ENCODE measurements around the gene IGF2BP2.

- no peak for TF ChIP-seq POU6F1 (CRISPR knock-in tag; IDR thresholded peaks at IDR 0.05; ENCODE audit: borderline replicate concordance, low read depth)
- no peak for TF ChIP-seq CREB5 (CRISPR knock-in tag; IDR thresholded peaks at IDR 0.05; ENCODE audit: low read depth)
- TF ChIP-seq ZNF8 (CRISPR knock-in tag; IDR thresholded peaks at IDR 0.05): no peak
- no peak for TF ChIP-seq ZNF70 (CRISPR knock-in tag; IDR thresholded peaks at IDR 0.05)
- no peak for TF ChIP-seq CSDC2 (CRISPR knock-in tag; IDR thresholded peaks at IDR 0.05)
- no peak for TF ChIP-seq TSHZ2 (CRISPR knock-in tag; IDR thresholded peaks at IDR 0.05)
- no peak for TF ChIP-seq ESRRG (CRISPR knock-in tag; IDR thresholded peaks at IDR 0.05)
- no peak for TF ChIP-seq PATZ1 (CRISPR knock-in tag; IDR thresholded peaks at IDR 0.05; ENCODE audit: borderline replicate concordance)
- TF ChIP-seq TCF4 (CRISPR knock-in tag; IDR thresholded peaks at IDR 0.05; ENCODE audit: borderline replicate concordance): no peak
Observed at GRCh38 chr3:185766329-185767001, 58.4 kb downstream of the IGF2BP2 start.

Measured in SK-N-SH treated with all-trans-retinoic acid at 6 μM for 48 hours (cell line).